ENCODE results near the gene C6orf89.
A peak's percentile ranks its signal among the peaks of the same experiment; 100 is the strongest.

Gene C6orf89

GRCh38 chr6:36977470-36977941, 91.8 kb downstream of the C6orf89 start:
- H3K27ac Mint-ChIP-seq = no peak overlapping the region
- H3K27me3 Mint-ChIP-seq (ENCODE audit: low read depth) = no peaks in the 10 kb centered on the region
- peaks cover 31% of the 10 kb centered on the region for H3K4me1 Mint-ChIP-seq
- peaks cover 63% of the 10 kb centered on the region for H3K36me3 Mint-ChIP-seq (ENCODE audit: low read depth)
- no peak overlapping the region for H3K4me3 Mint-ChIP-seq
- H3K9me3 Mint-ChIP-seq = no peaks in the 10 kb centered on the region
- peak in 2 of 3 experiments; percentile 37 to 43 for TF ChIP-seq CTCF (IDR thresholded peaks at IDR 0.05; ENCODE audit: unreplicated experiment in 3 of 3)

All from nephron (organoid).